Measurements from ENCODE around the gene C1QTNF8. TPM values are rescaled to one million over a fixed set of nuclear protein-coding genes. Genes with fewer than 3 reads are reported as not detected.

The C1QTNF8 gene
- total and polyA plus RNA-seq, 4 donors, result 1.2 to 1.4 TPM; not detected in 2

DNA sequence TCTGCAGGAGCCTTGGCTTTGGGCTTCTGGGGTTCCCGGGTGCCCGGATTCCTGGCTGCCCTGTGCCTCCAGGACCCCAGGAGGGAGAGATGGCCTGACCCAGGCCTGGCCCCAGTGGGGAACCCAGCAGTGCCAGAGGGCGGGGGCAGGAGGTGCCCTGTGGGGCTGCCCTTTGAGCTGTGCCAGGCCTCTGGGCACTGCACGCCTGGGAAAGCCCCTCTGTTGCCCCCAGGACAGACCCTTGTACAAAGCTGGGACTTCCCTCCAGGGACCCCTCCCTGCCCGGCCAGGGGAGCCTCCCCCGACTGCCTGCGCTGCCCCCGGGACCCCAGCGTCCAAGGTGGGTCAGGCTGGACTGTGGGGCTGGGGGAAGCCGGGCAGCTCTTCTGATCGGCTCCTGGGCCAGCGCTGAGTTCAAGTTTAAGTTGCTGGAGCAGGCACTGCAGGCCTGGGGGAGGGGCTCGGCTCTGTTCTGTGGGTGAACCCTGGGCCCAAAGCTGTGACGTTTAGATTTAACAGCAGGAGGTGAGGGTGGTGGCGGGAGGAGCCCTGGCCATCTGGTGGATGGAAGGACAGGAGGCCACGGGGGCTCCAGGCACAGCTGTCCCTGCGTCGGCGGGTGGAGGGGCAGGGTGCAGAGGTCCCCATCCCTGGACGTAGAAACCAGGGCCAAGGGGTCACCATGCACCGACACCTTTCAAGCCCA is 27.6 kb upstream of the C1QTNF8 start:
- no peaks in the 10 kb centered on the region for H3K9me3 ChIP-seq (ENCODE audit: control insufficient read depth, low read length)
- 77% methylated on average over 19 to 21 of the region's 21 CpGs for WGBS, 2 donors
- H3K27me3 ChIP-seq (ENCODE audit: control insufficient read depth in 1 of 2, insufficient read depth in 2 of 2, low read length in 1 of 2), result no peaks in the 10 kb centered on the region

DNA sequence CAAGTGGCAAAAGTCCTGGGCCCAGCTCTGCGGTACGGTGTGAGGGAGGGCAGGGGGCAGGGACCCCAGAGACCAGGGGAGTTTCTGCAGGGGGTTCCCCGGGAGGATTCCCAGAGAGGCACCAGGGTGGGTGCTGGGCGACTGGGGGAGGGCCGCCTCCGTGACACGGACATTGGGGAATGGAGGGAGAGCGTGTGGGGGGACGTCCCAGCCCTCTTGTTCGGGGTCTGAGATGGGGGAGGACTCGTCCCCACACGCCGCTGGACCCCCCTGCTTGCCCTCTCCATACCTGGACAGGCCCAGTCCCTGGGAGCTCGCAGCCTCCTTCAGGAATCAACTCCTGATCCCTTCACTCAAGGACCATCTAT is 26.3 kb upstream of the C1QTNF8 start:
- Histone ChIP-seq H3K9me3 (ENCODE audit: control insufficient read depth, low read length) (no peaks in the 10 kb centered on the region), H3K36me3 (ENCODE audit: control insufficient read depth in 1 of 2, insufficient read depth in 2 of 2, low read length in 1 of 2) (no peaks in the 10 kb centered on the region), H3K4me3 (ENCODE audit: low read length in 2 of 2) (no peak overlapping the region), H3K27me3 (ENCODE audit: control insufficient read depth in 1 of 2, insufficient read depth in 2 of 2, low read length in 1 of 2) (no peaks in the 10 kb centered on the region), H3K4me1 (ENCODE audit: control insufficient read depth in 1 of 2, insufficient read depth in 2 of 2, low read length in 2 of 2) (no peaks in the 10 kb centered on the region), H3K27ac (ENCODE audit: low read depth in 1 of 2, low read length in 2 of 2) (no peak overlapping the region)
- 86 to 97% methylated on average over 12 to 14 of the region's 14 CpGs for WGBS, 2 donors
- no peak for DNase-seq
- no peak for ATAC-seq (ENCODE audit: low FRiP score)
- intact Hi-C loops (cut with DNase I), result no loop called here

More for the DNA sequence above, 27.6 kb upstream of the C1QTNF8 start:
- Histone ChIP-seq H3K27ac (ENCODE audit: low read depth in 1 of 2, low read length in 2 of 2) (no peak overlapping the region), H3K4me3 (ENCODE audit: low read length in 2 of 2) (no peak overlapping the region), H3K36me3 (ENCODE audit: control insufficient read depth in 1 of 2, insufficient read depth in 2 of 2, low read length in 1 of 2) (no peaks in the 10 kb centered on the region), H3K4me1 (ENCODE audit: control insufficient read depth in 1 of 2, insufficient read depth in 2 of 2, low read length in 2 of 2) (no peaks in the 10 kb centered on the region)
- no peak for DNase-seq
- no peak for ATAC-seq (ENCODE audit: low FRiP score)
- intact Hi-C loops (cut with DNase I), result no loop called here

DNA sequence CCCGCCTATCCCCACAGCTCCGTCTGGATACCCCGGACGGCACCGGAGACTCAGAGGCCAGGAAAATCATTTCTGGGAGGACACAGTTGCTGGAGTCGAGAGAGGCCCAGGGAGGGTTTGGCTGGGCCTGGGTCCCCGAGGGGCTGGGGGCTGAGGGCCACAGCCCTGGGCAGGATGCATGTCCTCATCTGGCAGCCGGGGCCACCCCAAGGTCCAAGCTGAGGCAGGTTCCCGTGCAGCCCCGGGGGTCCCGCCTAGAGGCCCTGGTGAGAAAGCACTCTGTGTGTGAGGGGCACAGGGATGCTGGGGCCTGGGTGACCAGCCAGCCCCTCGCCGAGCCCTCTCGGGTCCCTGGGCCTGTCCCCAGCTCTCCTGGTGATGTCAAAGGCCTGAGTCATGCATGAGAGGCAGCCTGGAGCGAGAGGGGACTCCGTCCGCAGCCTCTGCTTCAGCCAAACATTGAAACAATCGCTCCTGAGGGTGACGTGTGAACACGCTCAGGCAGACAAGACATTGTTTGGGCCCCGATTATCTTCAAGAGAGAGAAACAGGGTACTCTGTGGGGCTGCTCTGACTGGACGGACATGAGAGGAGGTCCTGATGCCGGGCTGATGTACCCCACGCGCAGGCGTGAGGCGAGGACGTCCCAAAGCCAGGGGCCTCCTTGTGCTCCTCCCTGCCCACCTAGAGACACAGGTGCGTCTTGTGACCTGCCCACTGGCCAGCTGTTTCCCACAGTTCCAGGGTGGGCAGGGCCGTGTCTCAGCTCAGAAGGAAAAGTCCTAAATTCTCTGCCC is 25.8 kb upstream of the C1QTNF8 start:
- no peak for DNase-seq
- Histone ChIP-seq H3K4me3 (ENCODE audit: low read length in 2 of 2) (no peak overlapping the region), H3K27ac (ENCODE audit: low read depth in 1 of 2, low read length in 2 of 2) (no peak overlapping the region), H3K4me1 (ENCODE audit: control insufficient read depth in 1 of 2, insufficient read depth in 2 of 2, low read length in 2 of 2) (no peaks in the 10 kb centered on the region), H3K27me3 (ENCODE audit: control insufficient read depth in 1 of 2, insufficient read depth in 2 of 2, low read length in 1 of 2) (no peaks in the 10 kb centered on the region), H3K36me3 (ENCODE audit: control insufficient read depth in 1 of 2, insufficient read depth in 2 of 2, low read length in 1 of 2) (no peaks in the 10 kb centered on the region), H3K9me3 (ENCODE audit: control insufficient read depth, low read length) (no peaks in the 10 kb centered on the region)
- ATAC-seq (ENCODE audit: low FRiP score), result no peak
- WGBS, 2 donors, result 74 to 77% methylated on average over 29 to 30 of the region's 30 CpGs
- intact Hi-C loops (cut with DNase I), result no loop called here

DNA sequence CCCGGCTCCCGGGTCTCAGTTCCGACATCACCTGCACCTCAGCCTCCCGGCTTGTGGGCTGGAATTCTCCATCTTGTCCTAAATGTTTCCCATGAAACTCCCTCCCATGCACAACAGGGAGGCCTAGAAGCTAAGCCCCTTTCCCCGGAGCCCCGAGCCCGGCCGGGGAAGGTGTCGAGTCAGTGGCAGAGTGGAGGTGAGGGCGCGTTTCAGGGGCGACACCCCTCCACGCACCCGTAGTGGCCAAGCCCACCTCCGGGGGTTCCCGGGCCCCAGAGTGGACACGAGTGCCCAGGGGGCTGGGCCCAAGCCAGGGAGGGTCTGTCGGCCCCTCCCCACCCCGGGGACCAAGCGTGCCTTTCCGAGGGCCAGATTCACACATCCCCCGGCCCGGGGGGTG is 25.0 kb upstream of the C1QTNF8 start:
- no peak overlapping the region for H3K4me3 ChIP-seq (ENCODE audit: low read length in 2 of 2)
- no peaks in the 10 kb centered on the region for H3K4me1 ChIP-seq (ENCODE audit: control insufficient read depth in 1 of 2, insufficient read depth in 2 of 2, low read length in 2 of 2)
- no peaks in the 10 kb centered on the region for H3K9me3 ChIP-seq (ENCODE audit: control insufficient read depth, low read length)
- no peaks in the 10 kb centered on the region for H3K27me3 ChIP-seq (ENCODE audit: control insufficient read depth in 1 of 2, insufficient read depth in 2 of 2, low read length in 1 of 2)
- no peak overlapping the region for H3K27ac ChIP-seq (ENCODE audit: low read depth in 1 of 2, low read length in 2 of 2)
- no peaks in the 10 kb centered on the region for H3K36me3 ChIP-seq (ENCODE audit: control insufficient read depth in 1 of 2, insufficient read depth in 2 of 2, low read length in 1 of 2)
- intact Hi-C loops (cut with DNase I), result no loop called here
- ATAC-seq (ENCODE audit: low FRiP score) (no peak), DNase-seq (no peak)
- 69 to 74% methylated on average over 17 to 23 of the region's 23 CpGs for WGBS, 2 donors

DNA sequence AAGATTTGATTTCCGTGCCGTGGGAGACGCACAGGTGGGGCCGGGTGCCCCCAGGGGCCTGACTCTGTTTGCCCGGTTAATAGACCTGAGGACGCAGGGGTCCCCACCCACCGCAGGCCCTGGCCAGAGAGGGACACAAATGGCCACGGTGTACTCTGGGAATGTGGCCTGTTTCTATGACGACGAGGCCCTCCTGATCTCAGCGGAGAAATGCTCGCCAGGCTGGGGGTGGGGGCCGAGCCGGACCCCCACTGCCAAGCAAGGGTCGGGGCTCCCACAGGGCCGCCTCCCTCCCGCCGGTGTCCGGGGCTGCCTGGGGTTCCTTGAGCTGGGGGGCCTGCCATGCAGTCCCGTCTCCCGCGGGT is 24.5 kb upstream of the C1QTNF8 start:
- intact Hi-C loops (cut with DNase I), result no loop called here
- WGBS, 2 donors, result 59 to 70% methylated on average over 21 to 22 of the region's 22 CpGs
- Histone ChIP-seq H3K27ac (ENCODE audit: low read depth in 1 of 2, low read length in 2 of 2) (no peak overlapping the region), H3K36me3 (ENCODE audit: control insufficient read depth in 1 of 2, insufficient read depth in 2 of 2, low read length in 1 of 2) (no peaks in the 10 kb centered on the region), H3K9me3 (ENCODE audit: control insufficient read depth, low read length) (no peaks in the 10 kb centered on the region), H3K4me1 (ENCODE audit: control insufficient read depth in 1 of 2, insufficient read depth in 2 of 2, low read length in 2 of 2) (no peaks in the 10 kb centered on the region), H3K27me3 (ENCODE audit: control insufficient read depth in 1 of 2, insufficient read depth in 2 of 2, low read length in 1 of 2) (no peaks in the 10 kb centered on the region), H3K4me3 (ENCODE audit: low read length in 2 of 2) (no peak overlapping the region)
- DNase-seq (no peak), ATAC-seq (ENCODE audit: low FRiP score) (no peak)

DNA sequence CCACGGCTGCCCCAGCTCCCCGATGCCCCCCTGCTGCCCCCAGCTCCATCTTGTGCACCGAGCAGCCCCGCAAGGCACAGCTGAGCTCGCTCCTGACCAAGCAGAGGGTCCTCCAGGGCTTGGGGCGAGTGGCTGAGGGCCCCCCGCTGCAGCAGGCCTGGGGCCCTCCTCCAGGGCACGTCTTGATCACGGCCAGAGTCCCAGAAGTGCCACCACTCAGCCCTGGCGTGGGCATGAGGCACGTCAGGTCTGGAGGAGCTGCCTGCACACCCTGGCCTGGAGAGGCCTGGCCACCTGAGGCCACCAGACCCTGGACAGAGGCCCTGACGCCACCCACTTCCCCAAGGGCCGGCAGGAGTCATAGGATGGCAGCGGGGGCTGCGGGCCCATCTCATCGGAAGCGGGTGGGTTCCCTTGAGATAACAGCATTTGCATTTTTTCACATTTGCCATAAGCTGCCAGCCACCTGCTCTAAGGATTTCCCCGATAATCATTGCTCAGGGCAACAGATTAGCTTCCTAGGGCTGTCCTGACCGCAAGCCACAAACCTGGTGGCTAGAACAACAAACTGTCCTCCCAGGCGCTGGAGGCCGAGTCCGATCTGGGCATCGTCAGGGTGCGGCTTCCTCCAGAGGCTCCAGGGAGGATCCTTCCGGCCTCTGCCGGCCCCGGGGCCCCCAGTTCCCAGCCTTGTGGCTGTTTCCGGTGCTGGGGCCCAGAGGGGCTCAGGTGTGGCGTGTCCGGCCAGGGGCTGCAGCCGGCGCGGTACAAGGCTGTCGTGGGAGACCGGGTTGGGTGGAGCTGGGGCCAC is 23.9 kb upstream of the C1QTNF8 start:
- H3K4me1 ChIP-seq (ENCODE audit: control insufficient read depth in 1 of 2, insufficient read depth in 2 of 2, low read length in 2 of 2), result no peaks in the 10 kb centered on the region
- H3K36me3 ChIP-seq (ENCODE audit: control insufficient read depth in 1 of 2, insufficient read depth in 2 of 2, low read length in 1 of 2), result no peaks in the 10 kb centered on the region
- no peak overlapping the region for H3K4me3 ChIP-seq (ENCODE audit: low read length in 2 of 2)
- H3K9me3 ChIP-seq (ENCODE audit: control insufficient read depth, low read length), result no peaks in the 10 kb centered on the region
- H3K27me3 ChIP-seq (ENCODE audit: control insufficient read depth in 1 of 2, insufficient read depth in 2 of 2, low read length in 1 of 2), result no peaks in the 10 kb centered on the region
- DNase-seq (no peak), ATAC-seq (ENCODE audit: low FRiP score) (no peak)
- intact Hi-C loops (cut with DNase I), result no loop called here
- no peak overlapping the region for H3K27ac ChIP-seq (ENCODE audit: low read depth in 1 of 2, low read length in 2 of 2)
- WGBS, 2 donors, result 80% methylated on average over 35 of the region's 35 CpGs

DNA sequence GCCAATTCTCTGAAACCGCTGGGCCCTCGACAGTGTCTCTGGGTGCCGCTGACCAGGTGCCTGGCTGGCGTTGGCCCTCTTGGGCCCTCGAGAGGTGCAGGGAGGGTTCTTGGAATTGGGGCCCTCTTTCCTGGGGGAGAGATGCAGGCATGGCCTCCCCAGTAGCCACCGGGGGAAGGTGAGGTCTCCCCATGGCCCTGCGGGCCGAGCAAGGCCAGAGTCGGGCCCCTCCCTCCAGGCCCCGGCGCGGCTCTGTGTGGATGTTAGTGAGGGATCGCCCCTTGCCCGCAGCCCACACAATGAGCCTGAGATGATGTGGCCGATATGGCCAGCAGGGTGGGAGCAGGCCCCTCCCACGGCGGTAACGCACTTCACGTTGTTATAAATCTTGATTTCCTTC is 23.1 kb upstream of the C1QTNF8 start:
- ATAC-seq (ENCODE audit: low FRiP score), result no peak
- Histone ChIP-seq H3K27me3 (ENCODE audit: control insufficient read depth in 1 of 2, insufficient read depth in 2 of 2, low read length in 1 of 2) (no peaks in the 10 kb centered on the region), H3K4me1 (ENCODE audit: control insufficient read depth in 1 of 2, insufficient read depth in 2 of 2, low read length in 2 of 2) (no peaks in the 10 kb centered on the region), H3K4me3 (ENCODE audit: low read length in 2 of 2) (no peak overlapping the region), H3K9me3 (ENCODE audit: control insufficient read depth, low read length) (no peaks in the 10 kb centered on the region), H3K27ac (ENCODE audit: low read depth in 1 of 2, low read length in 2 of 2) (no peak overlapping the region), H3K36me3 (ENCODE audit: control insufficient read depth in 1 of 2, insufficient read depth in 2 of 2, low read length in 1 of 2) (no peaks in the 10 kb centered on the region)
- intact Hi-C loops (cut with DNase I), result no loop called here
- 84% methylated on average over 16 to 19 of the region's 19 CpGs for WGBS, 2 donors
- DNase-seq, result no peak

DNA sequence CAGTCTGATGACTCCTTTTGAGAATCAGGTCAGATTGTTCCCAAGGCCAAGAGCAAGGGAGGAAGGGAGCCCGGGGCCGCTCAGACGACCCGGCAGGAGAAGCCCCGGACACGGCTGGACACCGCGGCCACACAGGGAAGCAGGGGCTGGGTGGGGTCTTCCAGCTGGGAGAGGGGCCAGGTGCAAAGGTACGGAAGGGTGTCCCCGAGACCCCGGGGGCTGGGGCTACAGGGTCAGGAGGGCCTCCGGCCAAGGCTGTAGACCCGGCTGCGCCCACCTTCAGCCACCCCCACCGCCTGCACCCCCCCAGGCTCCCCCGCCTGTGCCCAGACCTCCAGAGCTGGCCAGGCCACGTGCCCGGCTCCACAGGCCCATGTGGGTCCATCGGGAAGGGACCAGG is 21.9 kb upstream of the C1QTNF8 start:
- Histone ChIP-seq H3K27ac (ENCODE audit: low read depth in 1 of 2, low read length in 2 of 2) (no peak overlapping the region), H3K9me3 (ENCODE audit: control insufficient read depth, low read length) (no peaks in the 10 kb centered on the region), H3K27me3 (ENCODE audit: control insufficient read depth in 1 of 2, insufficient read depth in 2 of 2, low read length in 1 of 2) (no peaks in the 10 kb centered on the region), H3K4me3 (ENCODE audit: low read length in 2 of 2) (no peak overlapping the region), H3K4me1 (ENCODE audit: control insufficient read depth in 1 of 2, insufficient read depth in 2 of 2, low read length in 2 of 2) (no peaks in the 10 kb centered on the region), H3K36me3 (ENCODE audit: control insufficient read depth in 1 of 2, insufficient read depth in 2 of 2, low read length in 1 of 2) (no peaks in the 10 kb centered on the region)
- no peak for ATAC-seq (ENCODE audit: low FRiP score)
- 84 to 85% methylated on average over 19 of the region's 19 CpGs for WGBS, 2 donors
- intact Hi-C loops (cut with DNase I), result no loop called here
- DNase-seq, result no peak
